Thoracic aorta (tissue), 2 donors: ENCODE data around the gene HEPN1. TPM values are rescaled to one million over a fixed set of nuclear protein-coding genes. Genes with fewer than 3 reads are reported as not detected.

Source experiments
- ATAC-seq: fragments of 150-250 bp; one replicate; pipeline ENCODE4 v1.8.0; 2017; ENCODE audit warnings: low read depth; ENCODE audit not compliant: insufficient number of reproducible peaks, low FRiP score
- DNase-seq: peaks from one replicate; pipeline ENCODE4 v3.0.0-alpha.2; 2020; ENCODE audit warnings: low spot score
- H3K27ac ChIP-seq, 2 donors: fragments of 200-600 bp; sonication (generic); 1 replicate in 1 of 2; 2 replicates in 1 of 2; pipeline ENCODE4 v1.5.1; 2016; ENCODE audit warnings: mild to moderate bottlenecking in 2 of 2, moderate library complexity in 2 of 2
- H3K27me3 ChIP-seq: fragments of 200-600 bp; sonication (generic); replicated peaks from 2 replicates; pipeline ENCODE4 v1.6.0; 2016; ENCODE audit warnings: mild to moderate bottlenecking; ENCODE audit not compliant: insufficient read depth
- H3K36me3 ChIP-seq: fragments of 200-600 bp; sonication (generic); one replicate; pipeline ENCODE4 v1.5.1; 2016
- H3K4me1 ChIP-seq, 2 donors: fragments of 200-600 bp; sonication (generic); 1 replicate in 1 of 2; 2 replicates in 1 of 2; pipeline versions ENCODE4 v1.5.1 to v1.6.0; 2016; ENCODE audit warnings: low read depth in 2 of 2, mild to moderate bottlenecking in 1 of 2; ENCODE audit not compliant: control insufficient read depth in 1 of 2
- H3K4me3 ChIP-seq: fragments of 200-600 bp; sonication (generic); 2 replicates; pipeline ENCODE4 v1.5.1; 2016; ENCODE audit warnings: mild to moderate bottlenecking
- H3K9me3 ChIP-seq: fragments of 200-600 bp; sonication (generic); 2 replicates; pipeline ENCODE4 v1.5.1; 2016
- CTCF ChIP-seq: fragments of 200-600 bp; sonication (generic); IDR thresholded peaks from one replicate; pipeline ENCODE4 v1.5.1; 2019; ENCODE audit warnings: antibody characterized with exemption
- total RNA-seq, 2 donors: library from RNA; depleted of rRNA; stranded (reverse); fragments of >200 nt; gene quantifications; one replicate each; pipeline versions ENCODE4 v1.1.0 to v1.2.3, GENCODE V29; 2016

The HEPN1 gene
- total RNA-seq, 2 donors from 2014 or later: 0.41 TPM; not detected in 1

DNA sequence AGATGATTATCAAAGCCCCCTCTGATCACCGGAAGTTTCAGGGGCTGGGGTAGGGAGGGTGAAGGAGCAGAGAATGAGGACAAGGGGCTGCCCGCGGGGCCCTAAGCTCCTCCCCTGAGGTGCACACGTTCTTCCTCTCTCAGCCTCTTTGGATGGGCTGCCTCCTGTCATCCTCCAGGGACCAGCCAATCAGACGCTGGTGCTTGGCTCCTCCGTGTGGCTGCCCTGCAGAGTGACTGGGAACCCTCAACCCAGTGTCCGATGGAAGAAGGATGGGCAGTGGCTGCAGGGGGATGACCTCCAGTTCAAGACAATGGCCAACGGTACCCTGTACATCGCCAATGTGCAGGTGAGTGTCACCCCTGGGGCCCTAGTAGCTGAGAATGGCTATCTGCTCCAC is 46.3 kb upstream of the HEPN1 start:
- H3K27me3 ChIP-seq: no peaks in the 10 kb centered on the region
- DNase-seq (no peak), ATAC-seq (no peak)

DNA sequence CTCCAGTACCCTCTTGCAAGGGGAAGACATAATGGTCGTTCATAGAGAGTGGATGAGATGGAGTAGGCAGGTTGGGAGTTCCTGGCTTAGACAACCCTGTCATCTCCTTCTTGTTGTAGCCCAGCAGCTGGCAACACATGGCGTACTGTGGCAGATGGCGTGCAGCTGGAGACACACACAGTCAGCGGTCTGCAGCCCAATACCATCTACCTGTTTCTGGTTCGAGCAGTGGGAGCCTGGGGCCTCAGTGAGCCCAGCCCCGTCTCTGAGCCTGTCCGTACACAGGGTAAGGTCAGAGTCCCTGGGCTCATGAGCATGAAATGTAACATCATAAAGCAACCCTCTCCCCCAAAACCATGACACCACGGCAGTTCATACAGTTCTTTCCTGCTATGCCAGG is 45.1 kb upstream of the HEPN1 start:
- H3K27me3 ChIP-seq: no peaks in the 10 kb centered on the region
- no peak for DNase-seq
- ATAC-seq: no peak

More for the DNA sequence above, 46.3 kb upstream of the HEPN1 start:
- no peaks in the 10 kb centered on the region for H3K36me3 ChIP-seq
- no peak overlapping the region for H3K4me3 ChIP-seq
- H3K4me1 ChIP-seq: peaks cover 0 to 24% of the 10 kb centered on the region in 2 donors
- no peak for TF ChIP-seq CTCF
- H3K27ac ChIP-seq: no peak overlapping the region
- no peaks in the 10 kb centered on the region for H3K9me3 ChIP-seq

DNA sequence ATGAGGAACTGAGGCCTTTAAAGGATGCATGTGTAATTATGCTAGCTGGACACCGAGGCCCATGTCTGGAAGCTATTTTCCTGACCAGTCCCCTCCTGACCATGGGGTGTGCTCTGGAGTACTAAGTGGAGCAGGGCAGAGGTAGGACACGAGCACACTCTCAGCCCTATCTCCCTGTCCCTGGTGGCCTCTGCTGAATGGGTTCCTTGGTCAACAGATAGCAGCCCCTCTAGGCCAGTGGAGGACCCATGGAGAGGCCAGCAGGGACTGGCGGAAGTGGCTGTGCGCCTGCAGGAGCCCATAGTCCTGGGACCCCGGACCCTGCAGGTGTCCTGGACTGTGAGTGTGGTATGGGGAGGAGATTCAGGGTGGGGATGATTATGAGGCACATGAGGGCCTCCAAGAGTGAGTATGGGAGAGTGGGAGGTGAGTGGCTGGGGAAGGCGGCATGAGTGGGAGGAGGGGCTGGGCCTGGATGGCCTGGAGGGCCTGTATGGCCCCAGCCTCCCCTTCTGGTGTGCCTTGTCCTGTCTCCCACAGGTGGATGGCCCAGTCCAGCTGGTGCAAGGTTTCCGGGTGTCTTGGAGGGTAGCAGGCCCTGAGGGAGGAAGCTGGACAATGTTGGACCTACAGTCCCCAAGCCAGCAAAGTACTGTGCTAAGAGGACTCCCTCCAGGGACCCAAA is 44.3 kb upstream of the HEPN1 start:
- Histone ChIP-seq H3K27me3 (no peaks in the 10 kb centered on the region), H3K27ac (no peak overlapping the region), H3K36me3 (no peaks in the 10 kb centered on the region), H3K9me3 (no peaks in the 10 kb centered on the region), H3K4me3 (no peak overlapping the region), H3K4me1 (peaks cover 0 to 14% of the 10 kb centered on the region in 2 donors)
- no peak for DNase-seq
- TF ChIP-seq CTCF: no peak
- ATAC-seq: no peak

More for the DNA sequence above, 45.1 kb upstream of the HEPN1 start:
- H3K4me3 ChIP-seq: no peak overlapping the region
- no peaks in the 10 kb centered on the region for H3K9me3 ChIP-seq
- H3K27ac ChIP-seq: no peak overlapping the region
- no peak for TF ChIP-seq CTCF
- H3K4me1 ChIP-seq: peaks cover 0 to 17% of the 10 kb centered on the region in 2 donors
- H3K36me3 ChIP-seq: no peaks in the 10 kb centered on the region

DNA sequence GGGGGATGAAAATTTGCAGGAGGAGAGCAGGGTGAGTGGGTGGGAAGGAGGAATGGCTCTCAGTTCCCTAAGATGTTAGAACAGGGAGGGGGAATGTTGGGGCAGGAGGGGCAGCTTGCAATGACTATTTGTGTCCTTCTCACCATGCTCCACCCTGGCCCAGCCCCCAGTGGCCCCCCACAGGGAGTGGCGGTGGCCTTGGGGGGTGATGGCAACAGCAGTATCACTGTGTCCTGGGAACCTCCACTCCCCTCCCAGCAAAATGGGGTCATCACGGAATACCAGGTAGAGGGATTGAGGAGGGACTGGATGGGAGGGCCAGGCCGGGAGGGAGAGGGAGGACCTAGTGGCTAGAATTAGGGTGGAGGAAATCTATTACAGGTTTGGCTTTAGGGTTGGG is 43.6 kb upstream of the HEPN1 start:
- H3K9me3 ChIP-seq: no peaks in the 10 kb centered on the region
- ATAC-seq (no peak), DNase-seq (no peak)
- no peak overlapping the region for H3K27ac ChIP-seq
- H3K4me1 ChIP-seq: peaks cover 0 to 14% of the 10 kb centered on the region in 2 donors
- H3K4me3 ChIP-seq: no peak overlapping the region
- no peak for TF ChIP-seq CTCF
- H3K27me3 ChIP-seq: no peaks in the 10 kb centered on the region
- no peaks in the 10 kb centered on the region for H3K36me3 ChIP-seq

- TF ChIP-seq CTCF: peak; percentile 60
- DNase-seq: peak; percentile 59
- Histone ChIP-seq H3K27me3 (no peaks in the 10 kb centered on the region), H3K36me3 (no peaks in the 10 kb centered on the region), H3K4me3 (peak overlapping the region; percentile 72), H3K4me1 (peaks cover 0 to 14% of the 10 kb centered on the region in 2 donors), H3K9me3 (no peaks in the 10 kb centered on the region), H3K27ac (peak overlapping the region; percentile 63 to 86)
- ATAC-seq: peak; percentile 73
Measured at GRCh38 chr11:124875943-124876817, 42.9 kb upstream of the HEPN1 start.
